Tibial artery (tissue), 4 donors: Measurements from ENCODE around the gene POLD1.

Experiments used
- DNase-seq, 2 donors: peaks; one replicate each; pipeline ENCODE4 v3.0.0-alpha.2; 2019
- H3K27ac ChIP-seq, 2 donors: fragments of 200-600 bp; sonication (generic) in 1 of 2; 1 replicate in 1 of 2; 2 replicates in 1 of 2; pipeline ENCODE4 v1.5.1; 2018 to 2019; ENCODE audit warnings: mild to moderate bottlenecking in 1 of 2
- H3K27me3 ChIP-seq, 2 donors: fragments of 200-600 bp; sonication (generic) in 1 of 2; one replicate each; pipeline versions ENCODE4 v1.5.1 to v1.6.0; 2016 to 2019
- H3K36me3 ChIP-seq, 3 donors: fragments of 200-600 bp; sonication (generic) in 2 of 3; one replicate each; pipeline ENCODE4 v1.5.1; 2016 to 2019; ENCODE audit warnings: mild to moderate bottlenecking in 2 of 3
- H3K4me1 ChIP-seq, 4 donors: fragments of 200-600 bp; sonication (generic) in 2 of 4; 1 replicate in 3 of 4; 2 replicates in 1 of 4; pipeline ENCODE4 v1.5.1; 2016 to 2019
- H3K4me3 ChIP-seq, 2 donors: fragments of 200-600 bp; sonication (generic) in 1 of 2; 1 replicate in 1 of 2; 2 replicates in 1 of 2; pipeline ENCODE4 v1.5.1; 2018 to 2019; ENCODE audit warnings: mild to moderate bottlenecking in 2 of 2
- H3K9me3 ChIP-seq, 3 donors: fragments of 200-600 bp; sonication (generic) in 1 of 3; one replicate each; pipeline ENCODE4 v1.5.1; 2016 to 2019
- CTCF ChIP-seq, 2 experiments: fragments of 200-600 bp in 1 of 2; fragments of 450-650 bp in 1 of 2; IDR thresholded peaks; one replicate each; pipeline ENCODE4 v1.5.1; 2017 to 2019; ENCODE audit warnings: antibody characterized with exemption in 2 of 2, mild to moderate bottlenecking in 1 of 2, moderate library complexity in 1 of 2
- intact Hi-C: fragments of 100-400 bp; cut with DNase I; formaldehyde crosslinking; loops from one replicate; pipeline ENCODE4 v1.15.0; 2023; ENCODE audit warnings: low total_unique reads

Gene POLD1

GRCh38 chr19:50416034-50416977 is 32.2 kb downstream of the POLD1 start:
- H3K4me1 ChIP-seq: peaks cover 0 to 17% (median 10%) of the 10 kb centered on the region in 4 donors
- H3K9me3 ChIP-seq: no peaks in the 10 kb centered on the region
- H3K36me3 ChIP-seq: peaks cover 0 to 14% (median 0%) of the 10 kb centered on the region in 3 donors
- no peak for DNase-seq
- no peak overlapping the region for H3K27ac ChIP-seq
- H3K27me3 ChIP-seq: peaks cover 0 to 43% of the 10 kb centered on the region in 2 donors
- TF ChIP-seq CTCF (IDR thresholded peaks at IDR 0.05): no peak
- intact Hi-C loops: no loop called here
- no peak overlapping the region for H3K4me3 ChIP-seq

- intact Hi-C loops: no loop called here
- H3K27ac ChIP-seq: no peak overlapping the region
- no peak for DNase-seq
- no peaks in the 10 kb centered on the region for H3K9me3 ChIP-seq
- TF ChIP-seq CTCF (IDR thresholded peaks at IDR 0.05): no peak
- H3K4me3 ChIP-seq: no peak overlapping the region
- H3K27me3 ChIP-seq: peaks cover 0 to 54% of the 10 kb centered on the region in 2 donors
- H3K4me1 ChIP-seq: peaks cover 0 to 17% (median 10%) of the 10 kb centered on the region in 4 donors
- peaks cover 0 to 14% (median 0%) of the 10 kb centered on the region in 3 donors for H3K36me3 ChIP-seq
Observed at GRCh38 chr19:50417111-50418081, 33.2 kb downstream of the POLD1 start.

- H3K9me3 ChIP-seq: no peaks in the 10 kb centered on the region
Observed at GRCh38 chr19:50418176-50419021, 34.3 kb downstream of the POLD1 start, which contains the start of gene SPIB. Gene SPIB (plus strand): TSS chr19:50418938. CDS start chr19:50418963, 25 bp downstream.

GRCh38 chr19:50419022-50419579 is 35.0 kb downstream of the POLD1 start:
- intact Hi-C loops: no loop called here
- H3K9me3 ChIP-seq: no peaks in the 10 kb centered on the region
- no peak for TF ChIP-seq CTCF (IDR thresholded peaks at IDR 0.05)

More at GRCh38 chr19:50418176-50419021, 34.3 kb downstream of the POLD1 start, which contains the start of gene SPIB:
- Histone ChIP-seq H3K27ac (no peak within 1 kb of the TSS), H3K36me3 (peaks cover 0 to 8% (median 0%) of the 10 kb centered on the region in 3 donors), H3K4me1 (peaks cover 0 to 17% (median 10%) of the 10 kb centered on the region in 4 donors), H3K4me3 (no peak within 1 kb of the TSS), H3K27me3 (peaks cover 0 to 64% of the 10 kb centered on the region in 2 donors)
- intact Hi-C loops: no loop called here
- no peak for TF ChIP-seq CTCF (IDR thresholded peaks at IDR 0.05)
- no peak for DNase-seq

More at GRCh38 chr19:50419022-50419579, 35.0 kb downstream of the POLD1 start:
- Histone ChIP-seq H3K27ac (no peak overlapping the region), H3K4me1 (peaks cover 0 to 17% (median 10%) of the 10 kb centered on the region in 4 donors), H3K36me3 (peaks cover 0 to 1% (median 0%) of the 10 kb centered on the region in 3 donors), H3K4me3 (no peak overlapping the region), H3K27me3 (peaks cover 0 to 68% of the 10 kb centered on the region in 2 donors)
- DNase-seq: no peak
